ENCODE data around the gene IMP3. TPM values are rescaled to one million over a fixed set of nuclear protein-coding genes. Genes with fewer than 3 reads are reported as not detected.

The IMP3 gene
- total RNA-seq, 2 donors from 2014 or later: 52.2 to 58.2 TPM

DNA sequence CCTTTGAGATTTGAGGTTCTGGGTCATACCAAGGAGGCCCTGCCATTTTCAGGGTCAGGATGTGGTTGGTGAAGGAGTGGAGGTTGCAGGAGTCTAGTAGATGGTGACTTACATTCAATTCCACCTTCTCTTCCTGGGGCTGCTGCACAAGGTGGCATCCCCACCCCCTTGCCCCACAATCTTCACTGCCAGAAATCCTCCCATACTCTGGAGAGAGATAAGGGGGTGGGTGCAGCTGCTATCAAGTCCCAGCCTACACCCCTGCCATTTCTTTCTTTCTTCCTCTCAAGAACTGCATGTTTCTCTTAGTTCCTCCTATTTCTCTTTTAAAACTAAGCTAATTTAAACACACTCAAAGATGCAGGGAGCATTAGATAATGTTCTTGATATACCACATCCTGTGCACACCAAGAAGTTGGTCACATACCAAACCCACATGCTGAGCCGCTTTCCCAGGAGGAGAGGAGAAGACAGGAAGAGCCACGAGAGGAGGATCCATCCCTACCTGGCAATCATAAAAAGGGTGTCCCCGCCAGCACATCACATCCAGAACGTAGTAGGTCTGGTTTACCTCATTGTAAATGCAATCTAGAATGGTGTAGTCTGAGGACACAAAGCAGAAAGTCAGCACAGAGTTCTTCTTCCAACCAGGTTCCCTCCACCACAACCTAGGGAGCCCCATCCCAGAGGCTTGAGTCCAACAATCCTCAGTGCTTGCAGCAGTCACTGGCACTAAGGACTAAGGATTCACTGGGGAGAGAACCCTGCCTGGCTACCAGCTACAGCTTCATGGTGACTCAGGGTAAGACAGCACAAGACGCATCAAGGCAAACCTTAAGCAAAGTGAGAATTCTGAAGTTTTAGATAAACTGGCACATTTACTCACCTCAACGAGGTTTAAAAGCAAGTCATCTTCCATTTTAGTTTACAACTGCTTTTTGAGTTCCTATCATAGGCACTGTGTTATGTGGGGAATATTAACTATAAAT, 33.0 kb downstream of the IMP3 start:
- H3K9ac ChIP-seq (ENCODE audit: extremely low read depth, low read length, poor library complexity, severe bottlenecking): no peak overlapping the region
- no peak for DNase-seq
- no peak overlapping the region for H3K27ac Mint-ChIP-seq

DNA sequence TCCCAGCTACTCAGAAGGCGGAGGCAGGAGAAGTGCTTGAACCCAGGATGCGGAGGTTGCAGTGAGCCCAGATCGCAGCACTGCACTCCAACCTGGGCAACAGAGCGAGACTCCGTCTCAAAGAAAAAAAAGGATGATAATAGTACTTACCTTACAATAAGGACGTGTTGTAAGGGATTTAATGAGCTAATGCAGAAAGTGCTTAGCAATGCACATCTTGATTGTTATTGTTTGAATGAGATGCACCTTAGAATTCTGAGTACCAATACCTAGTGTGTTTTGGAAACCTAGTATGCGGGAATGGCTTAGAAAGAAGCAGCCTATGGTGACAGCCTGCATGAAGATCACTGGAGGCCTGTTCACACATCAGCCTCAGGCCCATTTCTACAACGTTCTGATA, 34.0 kb downstream of the IMP3 start:
- Histone ChIP-seq H3K4me3 (ENCODE audit: low read length) (no peak overlapping the region), H3K4me1 (ENCODE audit: control insufficient read depth, insufficient read depth, low read length) (no peaks in the 10 kb centered on the region), H3K36me3 (ENCODE audit: control insufficient read depth, insufficient read depth, low read length) (peaks cover 58% of the 10 kb centered on the region), H3K27me3 (ENCODE audit: control insufficient read depth, insufficient read depth, low read length, poor library complexity, severe bottlenecking) (no peaks in the 10 kb centered on the region), H3K9ac (ENCODE audit: extremely low read depth, low read length, poor library complexity, severe bottlenecking) (no peak overlapping the region), H3K9me3 (ENCODE audit: control insufficient read depth, low read length) (no peaks in the 10 kb centered on the region), H3K27ac (ENCODE audit: low read depth, low read length) (no peak overlapping the region)
- no peak for TF ChIP-seq CTCF (conservative IDR thresholded peaks at IDR 0.05)
- no peaks in the 10 kb centered on the region for H3K4me1 Mint-ChIP-seq
- 91 to 95% methylated on average over 8 of the region's 8 CpGs for WGBS, 2 experiments (ENCODE audit: insufficient coverage in 1 of 2, insufficient read length in 1 of 2)
- no peaks in the 10 kb centered on the region for H3K27me3 Mint-ChIP-seq (ENCODE audit: insufficient read depth)
- no peak overlapping the region for H3K27ac Mint-ChIP-seq
- H3K9me3 Mint-ChIP-seq: no peaks in the 10 kb centered on the region
- no peak overlapping the region for H3K4me3 Mint-ChIP-seq
- H3K36me3 Mint-ChIP-seq (ENCODE audit: low read depth): peaks cover 57% of the 10 kb centered on the region
- no peak for DNase-seq

More for the DNA sequence above, 33.0 kb downstream of the IMP3 start:
- peaks cover 57% of the 10 kb centered on the region for H3K36me3 ChIP-seq (ENCODE audit: control insufficient read depth, insufficient read depth, low read length)
- Mint-ChIP-seq H3K36me3 (ENCODE audit: low read depth) (peaks cover 52% of the 10 kb centered on the region), H3K27me3 (ENCODE audit: insufficient read depth) (no peaks in the 10 kb centered on the region), H3K4me3 (no peak overlapping the region), H3K9me3 (no peaks in the 10 kb centered on the region), H3K4me1 (no peaks in the 10 kb centered on the region)
- no peak for TF ChIP-seq CTCF (conservative IDR thresholded peaks at IDR 0.05)
- H3K27ac ChIP-seq (ENCODE audit: low read depth, low read length): no peak overlapping the region
- H3K4me3 ChIP-seq (ENCODE audit: low read length): no peak overlapping the region
- no peaks in the 10 kb centered on the region for H3K9me3 ChIP-seq (ENCODE audit: control insufficient read depth, low read length)
- no peaks in the 10 kb centered on the region for H3K4me1 ChIP-seq (ENCODE audit: control insufficient read depth, insufficient read depth, low read length)
- WGBS, 2 experiments (ENCODE audit: insufficient coverage in 1 of 2, insufficient read length in 1 of 2): 90 to 95% methylated on average over 2 to 6 of the region's 6 CpGs
- H3K27me3 ChIP-seq (ENCODE audit: control insufficient read depth, insufficient read depth, low read length, poor library complexity, severe bottlenecking): no peaks in the 10 kb centered on the region

- Histone ChIP-seq H3K27me3 (ENCODE audit: control insufficient read depth, insufficient read depth, low read length, poor library complexity, severe bottlenecking) (no peaks in the 10 kb centered on the region), H3K9ac (ENCODE audit: extremely low read depth, low read length, poor library complexity, severe bottlenecking) (no peak overlapping the region), H3K27ac (ENCODE audit: low read depth, low read length) (no peak overlapping the region), H3K4me1 (ENCODE audit: control insufficient read depth, insufficient read depth, low read length) (peaks cover 6% of the 10 kb centered on the region), H3K4me3 (ENCODE audit: low read length) (no peak overlapping the region), H3K36me3 (ENCODE audit: control insufficient read depth, insufficient read depth, low read length) (peaks cover 61% of the 10 kb centered on the region), H3K9me3 (ENCODE audit: control insufficient read depth, low read length) (no peaks in the 10 kb centered on the region)
- no peaks in the 10 kb centered on the region for H3K27me3 Mint-ChIP-seq (ENCODE audit: insufficient read depth)
- no peaks in the 10 kb centered on the region for H3K9me3 Mint-ChIP-seq
- no peak overlapping the region for H3K4me3 Mint-ChIP-seq
- DNase-seq: no peak
- WGBS, 2 experiments (ENCODE audit: insufficient coverage in 1 of 2, insufficient read length in 1 of 2): 91% methylated on average over 2 of the region's 2 CpGs; no CpG with 5 or more reads in 1 of the 2 experiments
- no peak for TF ChIP-seq CTCF (conservative IDR thresholded peaks at IDR 0.05)
- H3K4me1 Mint-ChIP-seq: peaks cover 8% of the 10 kb centered on the region
- no peak overlapping the region for H3K27ac Mint-ChIP-seq
- peaks cover 49% of the 10 kb centered on the region for H3K36me3 Mint-ChIP-seq (ENCODE audit: low read depth)
These were observed 40.6 kb downstream of the IMP3 start for GRCh38 chr15:75599401-75599800.

Data from endodermal cell (in vitro differentiated cells).